HG02938 (cell line): ENCODE measurements around the gene MAGI2.

Experiments
- ATAC-seq: cut with Tn5 transposase; IDR thresholded peaks from one replicate; pipeline ENCODE4 v1.9.1; 2021; ENCODE audit warnings: mild to moderate bottlenecking, moderate library complexity; ENCODE audit not compliant: unreplicated experiment

Gene MAGI2

DNA sequence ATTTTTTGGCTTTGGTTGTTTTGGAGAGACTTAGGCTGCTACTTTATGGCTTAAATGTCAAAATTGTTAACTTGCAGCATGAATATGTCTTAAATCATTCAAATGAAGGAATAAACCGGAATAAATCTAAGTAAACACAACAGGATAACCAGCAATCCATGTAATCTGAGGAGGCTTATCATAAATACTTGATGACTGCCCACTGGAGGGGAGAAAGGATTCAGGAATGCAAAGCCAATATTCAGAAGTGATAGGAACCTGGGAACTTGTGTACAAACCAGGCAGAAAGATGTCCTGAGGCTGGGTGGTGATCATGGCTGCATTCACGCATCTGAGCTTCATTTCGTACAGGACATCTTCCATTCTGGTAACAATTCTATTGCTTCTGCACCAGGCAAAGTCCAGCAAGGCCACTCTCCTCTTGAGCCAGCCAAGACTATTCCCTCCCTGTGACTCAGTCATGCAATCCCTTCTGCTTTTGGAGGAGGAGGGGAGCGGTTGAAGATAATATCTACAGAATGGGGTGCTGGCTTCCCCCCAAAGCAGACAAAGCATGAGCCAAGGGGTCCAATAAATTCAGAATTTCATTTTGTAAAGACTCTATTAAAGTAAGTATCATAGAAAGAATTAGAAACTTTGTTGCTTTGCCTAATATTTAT, 1280.4 kb downstream of the MAGI2 start:
- ATAC-seq: no peak

- ATAC-seq: no peak
Observed at GRCh38 chr7:78172267-78172757, 1281.2 kb downstream of the MAGI2 start.

GRCh38 chr7:78171398-78171797, 1282.1 kb downstream of the MAGI2 start:
- no peak for ATAC-seq

GRCh38 chr7:78170815-78171214, 1282.7 kb downstream of the MAGI2 start:
- ATAC-seq: no peak

GRCh38 chr7:78169992-78170391, 1283.5 kb downstream of the MAGI2 start:
- peak; percentile 65 for ATAC-seq

DNA sequence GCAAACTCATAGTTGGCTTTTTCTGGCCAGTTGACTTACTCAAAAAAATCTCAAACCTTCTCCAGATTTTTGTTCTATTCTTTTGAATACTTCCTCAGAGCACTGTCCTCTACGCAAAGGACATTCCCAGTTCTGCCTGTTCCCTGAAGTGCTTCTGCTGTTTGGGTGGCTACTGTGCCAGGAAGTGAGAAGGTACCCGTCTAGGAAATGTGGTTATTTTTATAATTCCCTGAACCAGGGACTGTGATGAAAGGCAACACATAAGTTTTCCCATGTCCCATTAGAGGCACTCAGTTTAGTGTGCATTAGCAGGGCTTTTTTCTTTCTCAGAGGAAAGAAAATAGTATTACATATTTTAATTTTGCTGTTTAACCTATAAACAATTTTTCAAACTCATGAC, 1284.6 kb downstream of the MAGI2 start:
- ATAC-seq: no peak

- no peak for ATAC-seq
Observed at GRCh38 chr7:78167860-78168259, 1285.6 kb downstream of the MAGI2 start.

DNA sequence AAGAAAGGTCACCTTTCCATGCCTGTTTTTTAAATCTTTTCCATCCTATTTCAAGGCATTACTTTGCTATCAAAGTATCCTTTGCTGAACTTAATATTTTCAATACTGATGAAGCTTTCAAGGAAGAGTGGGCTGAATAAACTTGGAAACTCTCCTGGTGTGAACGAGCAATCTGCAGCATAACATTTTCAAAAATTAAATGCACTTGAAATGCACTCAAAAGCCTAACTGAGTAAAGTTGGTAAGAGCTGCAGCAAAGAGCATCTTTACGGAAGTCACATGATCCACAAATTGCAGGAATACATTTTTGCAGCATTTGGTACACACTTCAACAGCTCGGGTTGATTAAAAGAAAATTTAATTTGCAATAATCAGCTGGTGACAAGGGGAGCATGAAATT, 1287.6 kb downstream of the MAGI2 start:
- no peak for ATAC-seq

GRCh38 chr7:78165454-78165853, 1288.0 kb downstream of the MAGI2 start:
- ATAC-seq: no peak

DNA sequence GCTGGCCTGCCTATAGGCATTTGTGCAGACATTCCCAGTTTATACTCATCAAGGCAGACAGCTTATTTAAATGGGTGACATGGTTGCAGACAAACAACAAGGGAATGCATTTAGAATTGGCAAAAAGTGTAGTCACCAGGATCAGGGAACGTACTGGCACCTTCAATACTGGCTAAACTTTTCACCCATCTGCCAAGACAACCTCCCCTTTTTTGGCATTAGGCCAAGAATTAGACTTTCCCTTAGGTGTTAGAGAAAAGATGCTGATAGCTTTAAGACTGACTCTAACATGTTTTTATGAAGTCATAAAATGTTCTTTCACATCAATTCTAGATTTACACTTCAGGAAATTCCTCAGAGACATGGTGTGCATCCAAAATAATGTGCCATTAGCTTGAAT, 1289.0 kb downstream of the MAGI2 start:
- no peak for ATAC-seq

GRCh38 chr7:78161781-78162180, 1291.7 kb downstream of the MAGI2 start:
- ATAC-seq: no peak

GRCh38 chr7:78159545-78159944, 1293.9 kb downstream of the MAGI2 start:
- no peak for ATAC-seq

GRCh38 chr7:78153285-78153684, 1300.2 kb downstream of the MAGI2 start:
- ATAC-seq: no peak

GRCh38 chr7:78151229-78151628, 1302.2 kb downstream of the MAGI2 start:
- ATAC-seq: no peak

DNA sequence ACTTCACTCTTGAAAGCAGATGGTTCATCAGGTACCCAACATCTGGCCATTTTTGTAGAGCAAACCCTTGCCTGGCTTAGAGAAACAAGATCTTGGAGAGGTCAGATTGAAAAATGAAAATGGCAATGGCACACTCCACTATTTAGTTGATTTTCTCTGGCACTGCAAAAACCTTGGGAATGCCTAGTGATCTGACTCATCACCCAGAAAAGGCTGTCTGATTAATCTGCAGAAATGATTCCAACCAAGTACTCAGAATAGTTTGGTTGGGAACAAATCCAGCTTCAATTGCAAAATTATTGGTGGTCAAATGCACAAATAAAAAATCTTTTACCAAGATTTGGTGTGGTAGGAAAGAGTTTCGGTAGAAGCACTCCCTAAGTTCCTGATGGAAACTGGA, 1303.7 kb downstream of the MAGI2 start:
- no peak for ATAC-seq

GRCh38 chr7:78148166-78148894, 1305.1 kb downstream of the MAGI2 start:
- ATAC-seq: no peak

- no peak for ATAC-seq
Observed at GRCh38 chr7:78146546-78146945, 1306.9 kb downstream of the MAGI2 start.

- no peak for ATAC-seq
Observed at GRCh38 chr7:78143661-78144060, 1309.8 kb downstream of the MAGI2 start.

- ATAC-seq: no peak
Observed at GRCh38 chr7:78141522-78142281, 1311.8 kb downstream of the MAGI2 start.

- ATAC-seq: no peak
Observed at GRCh38 chr7:78140109-78140508, 1313.4 kb downstream of the MAGI2 start.

DNA sequence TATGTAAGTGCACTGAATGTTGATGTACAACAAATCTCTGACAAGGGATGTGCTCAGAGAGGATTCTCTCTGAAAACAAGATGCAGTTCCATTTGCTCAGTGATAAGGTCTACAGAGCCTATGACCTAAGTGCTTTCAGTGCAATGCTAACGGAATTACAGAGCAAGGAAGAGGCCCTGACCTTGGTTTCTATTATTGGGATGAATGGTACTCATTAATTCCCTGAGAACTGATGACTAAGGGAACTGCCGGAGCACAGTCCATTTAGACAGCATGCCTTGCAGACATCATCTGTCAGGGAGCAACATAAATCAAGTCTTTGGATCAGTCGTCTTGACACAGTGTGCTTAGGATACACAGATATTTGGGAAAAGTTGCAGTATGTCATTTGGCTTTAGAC, 1314.1 kb downstream of the MAGI2 start:
- ATAC-seq: no peak

DNA sequence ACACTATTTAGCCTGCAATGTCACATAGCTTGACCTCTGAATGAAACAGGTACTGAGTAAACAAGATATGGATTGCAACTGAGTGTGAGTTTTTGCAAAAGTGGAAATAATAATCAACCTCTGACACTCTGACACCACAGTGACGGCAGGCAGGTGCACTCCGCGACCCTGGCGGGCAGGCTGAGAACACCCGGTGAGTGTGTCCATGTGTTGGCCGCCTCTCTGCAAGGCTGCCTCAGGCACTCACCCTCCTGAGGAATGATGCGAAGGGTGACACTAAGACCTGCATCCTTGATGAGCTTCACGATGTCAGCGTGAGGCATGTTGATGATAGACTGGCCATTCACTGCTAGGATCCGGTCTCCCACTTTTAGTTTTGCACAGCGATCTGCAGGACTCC, 1318.7 kb downstream of the MAGI2 start:
- no peak for ATAC-seq
